GM21381 (cell line): ENCODE measurements around the gene IL4I1.

ENCODE experiments used
- ATAC-seq: cut with Tn5 transposase; IDR thresholded peaks from one replicate; pipeline ENCODE4 v1.9.1; 2021; ENCODE audit warnings: mild to moderate bottlenecking, moderate library complexity; ENCODE audit not compliant: unreplicated experiment

The IL4I1 gene

GRCh38 chr19:49880162-49880869 lies 16.4 kb downstream of the IL4I1 start:
- no peak for ATAC-seq

GRCh38 chr19:49879243-49879963 lies 17.3 kb downstream of the IL4I1 start:
- no peak for ATAC-seq

- no peak for ATAC-seq
Observed at GRCh38 chr19:49878744-49879070, 18.0 kb downstream of the IL4I1 start.

- peak; percentile 40 for ATAC-seq
Observed at GRCh38 chr19:49877879-49878743, 18.6 kb downstream of the IL4I1 start.

GRCh38 chr19:49877020-49877878 lies 19.4 kb downstream of the IL4I1 start, which contains the start of the genes AKT1S1 and TBC1D17:
Gene AKT1S1, minus strand, starts transcription at chr19:49877355. Its CDS starts 4,060 bp downstream, at chr19:49873295.
Gene TBC1D17, plus strand, starts transcription at chr19:49877702. Its CDS starts 22 bp downstream, at chr19:49877724.
- ATAC-seq = peak; percentile 60

- ATAC-seq = peak; percentile 45
Observed at GRCh38 chr19:49876422-49877019, 20.2 kb downstream of the IL4I1 start.

- no peak for ATAC-seq
Observed at GRCh38 chr19:49875857-49876421, 20.7 kb downstream of the IL4I1 start.

GRCh38 chr19:49875177-49875576 lies 21.5 kb downstream of the IL4I1 start:
- no peak for ATAC-seq

- ATAC-seq = no peak
Observed at GRCh38 chr19:49874503-49875157, 22.1 kb downstream of the IL4I1 start.

GRCh38 chr19:49873834-49874233 lies 22.9 kb downstream of the IL4I1 start:
- ATAC-seq = no peak

- ATAC-seq = no peak
Observed at GRCh38 chr19:49873129-49873521, 23.6 kb downstream of the IL4I1 start.

GRCh38 chr19:49872245-49873128 lies 24.2 kb downstream of the IL4I1 start:
- no peak for ATAC-seq

- ATAC-seq = no peak
Observed at GRCh38 chr19:49871349-49871985, 25.2 kb downstream of the IL4I1 start.

- no peak for ATAC-seq
Observed at GRCh38 chr19:49870309-49870901, 26.3 kb downstream of the IL4I1 start.

- peak; percentile 60 for ATAC-seq
Observed at GRCh38 chr19:49869484-49870308, 27.0 kb downstream of the IL4I1 start.

GRCh38 chr19:49869009-49869483 lies 27.6 kb downstream of the IL4I1 start:
- peak; percentile 7 for ATAC-seq
